Ishikawa (cell line): ENCODE results near the gene DHPS.
A peak's percentile ranks its signal among the peaks of the same experiment; 100 is the strongest.

Experiments used
- CEBPB ChIP-seq: IDR thresholded peaks from 2 replicates; pipeline ENCODE4 v1.6.1; 2012
- CREB1 ChIP-seq: IDR thresholded peaks from 2 replicates; pipeline ENCODE4 v1.6.1; 2012; ENCODE audit warnings: low read depth
- EGR1 ChIP-seq: IDR thresholded peaks from 2 replicates; pipeline ENCODE4 v1.6.1; 2012
- EP300 ChIP-seq: IDR thresholded peaks from 2 replicates; pipeline ENCODE4 v1.6.1; 2012; ENCODE audit warnings: borderline replicate concordance
- FOXM1 ChIP-seq: IDR thresholded peaks from 2 replicates; pipeline ENCODE4 v1.6.1; 2012; ENCODE audit warnings: low read depth, borderline replicate concordance
- NFIC ChIP-seq: IDR thresholded peaks from 2 replicates; pipeline ENCODE4 v1.6.1; 2012
- RAD21 ChIP-seq: IDR thresholded peaks from 2 replicates; pipeline ENCODE4 v1.6.1; 2012; ENCODE audit warnings: low read depth
- REST ChIP-seq: IDR thresholded peaks from 2 replicates; pipeline ENCODE4 v1.6.1; 2012; ENCODE audit warnings: low read depth, mild to moderate bottlenecking
- TAF1 ChIP-seq: IDR thresholded peaks from 2 replicates; pipeline ENCODE4 v1.6.1; 2012; ENCODE audit warnings: low read depth, mild to moderate bottlenecking
- TCF12 ChIP-seq: IDR thresholded peaks from 2 replicates; pipeline ENCODE4 v1.6.1; 2012; ENCODE audit warnings: low read depth
- YY1 ChIP-seq: IDR thresholded peaks from 2 replicates; pipeline ENCODE4 v1.6.1; 2012; ENCODE audit warnings: low read depth
- ZBTB7A ChIP-seq: IDR thresholded peaks from 2 replicates; pipeline ENCODE4 v1.6.1; 2012; ENCODE audit warnings: low read depth
- TF ChIP-seq, protein P1 (sequence below): IDR thresholded peaks from 2 replicates; pipeline ENCODE4 v1.6.1; 2012
- TF ChIP-seq, protein P2 (sequence below): IDR thresholded peaks from 2 replicates; pipeline ENCODE4 v1.6.1; 2012

GRCh38 chr19:12666265-12667048, 15.2 kb downstream of the DHPS start, which contains the start of the genes MAN2B1 and WDR83:
- TF ChIP-seq EP300 (no peak), ZBTB7A (peak; percentile 79; the same call in 1 of the 2 replicates), CEBPB (no peak), CREB1 (no peak), NFIC (no peak), YY1 (no peak), REST (no peak), RAD21 (no peak), TAF1 (peak; percentile 55; the same call in 1 of the 2 replicates), TCF12 (no peak), FOXM1 (no peak), EGR1 (0 out of 2 replicates have a peak, but pooled peaks have one; percentile 3)
- TF ChIP-seq, protein P1, sequence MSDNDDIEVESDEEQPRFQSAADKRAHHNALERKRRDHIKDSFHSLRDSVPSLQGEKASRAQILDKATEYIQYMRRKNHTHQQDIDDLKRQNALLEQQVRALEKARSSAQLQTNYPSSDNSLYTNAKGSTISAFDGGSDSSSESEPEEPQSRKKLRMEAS: no peak
- TF ChIP-seq, protein P2, sequence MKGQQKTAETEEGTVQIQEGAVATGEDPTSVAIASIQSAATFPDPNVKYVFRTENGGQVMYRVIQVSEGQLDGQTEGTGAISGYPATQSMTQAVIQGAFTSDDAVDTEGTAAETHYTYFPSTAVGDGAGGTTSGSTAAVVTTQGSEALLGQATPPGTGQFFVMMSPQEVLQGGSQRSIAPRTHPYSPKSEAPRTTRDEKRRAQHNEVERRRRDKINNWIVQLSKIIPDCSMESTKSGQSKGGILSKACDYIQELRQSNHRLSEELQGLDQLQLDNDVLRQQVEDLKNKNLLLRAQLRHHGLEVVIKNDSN: no peak
